Measurements from ENCODE around the gene AMIGO2.

The AMIGO2 gene

DNA sequence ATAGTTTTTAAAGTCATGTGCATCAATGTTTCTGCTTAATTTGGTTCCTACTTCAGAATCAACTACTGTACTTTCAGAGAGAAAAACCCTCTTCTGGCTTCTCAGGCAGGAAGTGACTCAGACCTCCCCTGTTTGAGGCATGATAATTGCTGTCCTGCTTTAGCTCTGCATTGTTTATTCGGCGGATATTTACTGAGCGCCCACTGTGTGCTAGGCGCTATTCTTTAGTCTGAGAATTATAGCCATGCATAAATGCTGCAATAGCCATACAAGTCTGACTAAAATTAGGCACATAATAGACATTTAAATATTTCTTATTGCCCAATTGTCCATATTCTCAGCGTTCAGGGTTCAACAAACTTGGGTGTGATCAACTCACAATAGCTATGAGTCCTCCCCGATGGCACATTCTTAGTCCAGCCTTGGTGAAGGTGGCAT lies 6.1 kb upstream of the AMIGO2 start:
- H4K12ac ChIP-seq (ENCODE audit: low read depth, low read length): no peak overlapping the region
- WGBS (ENCODE audit: extremely low coverage, insufficient coverage, insufficient read length): no CpG with 5 or more reads among the region's 6 CpGs
- no peaks in the 10 kb centered on the region for H3K9me3 ChIP-seq (ENCODE audit: insufficient read depth, low read depth, low read length)
- peak overlapping the region; percentile 98 for H2BK5ac ChIP-seq (ENCODE audit: low read depth, low read length, poor library complexity)
- no peak overlapping the region for H3K4me3 ChIP-seq (ENCODE audit: low read depth, low read length)
- peak; percentile 30 to 71 for DNase-seq
- H3K36me3 ChIP-seq (ENCODE audit: control insufficient read depth in 1 of 2, insufficient read depth in 2 of 2, low read length in 2 of 2): no peaks in the 10 kb centered on the region
- H3K9ac ChIP-seq (ENCODE audit: low read length): no peak overlapping the region
- H2AK5ac ChIP-seq (ENCODE audit: low read length): peak overlapping the region; percentile 91
- H2BK12ac ChIP-seq (ENCODE audit: low read length): peak overlapping the region; percentile 92
- H3K4me1 ChIP-seq (ENCODE audit: control insufficient read depth in 1 of 2, insufficient read depth in 2 of 2, low read length in 2 of 2): peaks cover 15 to 17% of the 10 kb centered on the region in 2 experiments
- no peak overlapping the region for H2AFZ ChIP-seq (ENCODE audit: insufficient read depth, low read length, poor library complexity)
- H4K91ac ChIP-seq (ENCODE audit: low read depth, low read length): peak overlapping the region; percentile 96
- peak overlapping the region; percentile 98 for H2BK120ac ChIP-seq (ENCODE audit: insufficient read depth, low read length, poor library complexity)
- peak overlapping the region; percentile 85 for H4K8ac ChIP-seq (ENCODE audit: low read depth, low read length)
- no peak overlapping the region for H3K14ac ChIP-seq (ENCODE audit: low read length)
- H3K18ac ChIP-seq (ENCODE audit: low read length): no peak overlapping the region
- H3K4ac ChIP-seq (ENCODE audit: low read depth, low read length): peak overlapping the region; percentile 86
- no peaks in the 10 kb centered on the region for H3K79me2 ChIP-seq (ENCODE audit: control insufficient read depth, insufficient read depth, low read length, poor library complexity)
- no peaks in the 10 kb centered on the region for H3K27me3 ChIP-seq (ENCODE audit: insufficient read depth, low read length)
- H3K4me2 ChIP-seq (ENCODE audit: low read length): peak overlapping the region; percentile 7
- H3K27ac ChIP-seq (ENCODE audit: low read depth, low read length): peak overlapping the region; percentile 89
- peaks cover 18% of the 10 kb centered on the region for H3K79me1 ChIP-seq (ENCODE audit: low read length)
- H3K23ac ChIP-seq (ENCODE audit: low read length): no peak overlapping the region

DNA sequence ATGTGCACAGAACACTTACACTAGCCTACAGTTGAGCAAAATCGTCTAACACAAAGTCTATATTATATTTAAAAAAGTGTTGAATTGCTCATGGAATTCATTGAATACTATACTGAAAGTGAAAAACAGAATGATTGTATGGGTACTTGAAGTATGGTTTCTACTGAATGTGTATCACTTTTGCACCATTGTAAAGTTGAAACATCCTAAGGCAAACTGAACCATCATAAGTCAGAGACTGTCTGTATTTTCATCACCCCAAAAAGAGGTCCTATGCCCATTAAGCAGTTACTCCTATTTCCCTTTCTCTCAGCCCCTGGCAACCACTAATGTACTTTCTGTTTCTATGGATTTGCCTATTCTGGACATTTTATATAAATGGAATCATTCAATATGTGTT lies 4.4 kb upstream of the AMIGO2 start:
- Histone ChIP-seq H3K4ac (ENCODE audit: low read depth, low read length) (no peak overlapping the region), H3K79me1 (ENCODE audit: low read length) (peaks cover 28% of the 10 kb centered on the region), H4K91ac (ENCODE audit: low read depth, low read length) (no peak overlapping the region), H3K23ac (ENCODE audit: low read length) (no peak overlapping the region), H3K27ac (ENCODE audit: low read depth, low read length) (peak overlapping the region; percentile 72), H2AFZ (ENCODE audit: insufficient read depth, low read length, poor library complexity) (no peak overlapping the region), H2BK5ac (ENCODE audit: low read depth, low read length, poor library complexity) (no peak overlapping the region), H3K18ac (ENCODE audit: low read length) (no peak overlapping the region), H3K27me3 (ENCODE audit: insufficient read depth, low read length) (no peaks in the 10 kb centered on the region), H4K8ac (ENCODE audit: low read depth, low read length) (no peak overlapping the region), H3K9me3 (ENCODE audit: insufficient read depth, low read depth, low read length) (no peaks in the 10 kb centered on the region), H2BK12ac (ENCODE audit: low read length) (no peak overlapping the region), H3K9ac (ENCODE audit: low read length) (no peak overlapping the region), H3K14ac (ENCODE audit: low read length) (no peak overlapping the region), H3K4me2 (ENCODE audit: low read length) (no peak overlapping the region), H2BK120ac (ENCODE audit: insufficient read depth, low read length, poor library complexity) (no peak overlapping the region), H3K4me3 (ENCODE audit: low read depth, low read length) (no peak overlapping the region), H3K4me1 (ENCODE audit: control insufficient read depth in 1 of 2, insufficient read depth in 2 of 2, low read length in 2 of 2) (peaks cover 15 to 17% of the 10 kb centered on the region in 2 experiments), H2AK5ac (ENCODE audit: low read length) (no peak overlapping the region), H3K36me3 (ENCODE audit: control insufficient read depth in 1 of 2, insufficient read depth in 2 of 2, low read length in 2 of 2) (no peaks in the 10 kb centered on the region), H3K79me2 (ENCODE audit: control insufficient read depth, insufficient read depth, low read length, poor library complexity) (peaks cover 4% of the 10 kb centered on the region), H4K12ac (ENCODE audit: low read depth, low read length) (no peak overlapping the region)
- WGBS (ENCODE audit: extremely low coverage, insufficient coverage, insufficient read length): no CpG with 5 or more reads among the region's 1 CpG
- DNase-seq: no peak

GRCh38 chr12:47082796-47083621 lies 3.2 kb upstream of the AMIGO2 start:
- Histone ChIP-seq H3K36me3 (ENCODE audit: control insufficient read depth in 1 of 2, insufficient read depth in 2 of 2, low read length in 2 of 2) (peaks cover 0 to under 1% of the 10 kb centered on the region in 2 experiments), H4K8ac (ENCODE audit: low read depth, low read length) (peak overlapping the region; percentile 29), H3K9ac (ENCODE audit: low read length) (no peak overlapping the region), H3K9me3 (ENCODE audit: insufficient read depth, low read depth, low read length) (no peaks in the 10 kb centered on the region), H4K91ac (ENCODE audit: low read depth, low read length) (no peak overlapping the region), H2AK5ac (ENCODE audit: low read length) (peak overlapping the region; percentile 35), H2BK12ac (ENCODE audit: low read length) (peak overlapping the region; percentile 91), H3K27ac (ENCODE audit: low read depth, low read length) (no peak overlapping the region), H3K79me1 (ENCODE audit: low read length) (peaks cover 27% of the 10 kb centered on the region), H2AFZ (ENCODE audit: insufficient read depth, low read length, poor library complexity) (no peak overlapping the region), H2BK120ac (ENCODE audit: insufficient read depth, low read length, poor library complexity) (peak overlapping the region; percentile 56), H2BK5ac (ENCODE audit: low read depth, low read length, poor library complexity) (peak overlapping the region; percentile 81), H4K12ac (ENCODE audit: low read depth, low read length) (no peak overlapping the region), H3K14ac (ENCODE audit: low read length) (peak overlapping the region; percentile 42), H3K4ac (ENCODE audit: low read depth, low read length) (peak overlapping the region; percentile 9), H3K4me2 (ENCODE audit: low read length) (no peak overlapping the region), H3K79me2 (ENCODE audit: control insufficient read depth, insufficient read depth, low read length, poor library complexity) (peaks cover 4% of the 10 kb centered on the region), H3K4me3 (ENCODE audit: low read depth, low read length) (no peak overlapping the region), H3K23ac (ENCODE audit: low read length) (no peak overlapping the region), H3K18ac (ENCODE audit: low read length) (no peak overlapping the region), H3K4me1 (ENCODE audit: control insufficient read depth in 1 of 2, insufficient read depth in 2 of 2, low read length in 2 of 2) (peaks cover 12 to 13% of the 10 kb centered on the region in 2 experiments), H3K27me3 (ENCODE audit: insufficient read depth, low read length) (no peaks in the 10 kb centered on the region)
- no CpG with 5 or more reads among the region's 7 CpGs for WGBS (ENCODE audit: extremely low coverage, insufficient coverage, insufficient read length)
- peak; percentile 69 to 97 for DNase-seq

DNA sequence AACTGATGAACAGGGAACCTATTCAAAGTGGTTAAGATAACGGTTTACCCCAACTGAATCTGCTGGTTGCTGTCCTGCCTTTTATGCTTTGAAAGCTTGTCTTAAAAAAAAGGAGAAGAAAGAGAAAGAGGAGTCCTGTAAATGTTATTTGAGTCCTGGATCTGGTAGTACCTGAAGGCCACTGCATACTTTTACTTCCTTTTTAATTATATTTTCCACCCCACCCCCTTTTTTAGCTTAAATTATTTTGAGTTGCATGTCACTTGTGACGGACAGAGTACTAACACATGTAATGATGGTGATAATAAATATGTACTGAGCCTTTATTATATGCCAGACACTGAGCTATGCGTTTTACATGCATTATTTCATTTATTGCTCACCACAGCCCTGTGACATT lies 2.5 kb upstream of the AMIGO2 start:
- no peak overlapping the region for H4K12ac ChIP-seq (ENCODE audit: low read depth, low read length)
- H3K18ac ChIP-seq (ENCODE audit: low read length): no peak overlapping the region
- WGBS (ENCODE audit: extremely low coverage, insufficient coverage, insufficient read length): no CpG with 5 or more reads among the region's 3 CpGs
- H3K79me2 ChIP-seq (ENCODE audit: control insufficient read depth, insufficient read depth, low read length, poor library complexity): peaks cover 4% of the 10 kb centered on the region
- H2AK5ac ChIP-seq (ENCODE audit: low read length): no peak overlapping the region
- no peak overlapping the region for H3K4me3 ChIP-seq (ENCODE audit: low read depth, low read length)
- peaks cover 0 to 6% of the 10 kb centered on the region in 2 experiments for H3K36me3 ChIP-seq (ENCODE audit: control insufficient read depth in 1 of 2, insufficient read depth in 2 of 2, low read length in 2 of 2)
- no peak overlapping the region for H3K14ac ChIP-seq (ENCODE audit: low read length)
- H3K4me2 ChIP-seq (ENCODE audit: low read length): no peak overlapping the region
- peaks cover 28% of the 10 kb centered on the region for H3K79me1 ChIP-seq (ENCODE audit: low read length)
- H4K8ac ChIP-seq (ENCODE audit: low read depth, low read length): no peak overlapping the region
- H3K9ac ChIP-seq (ENCODE audit: low read length): no peak overlapping the region
- peaks cover 12 to 16% of the 10 kb centered on the region in 2 experiments for H3K4me1 ChIP-seq (ENCODE audit: control insufficient read depth in 1 of 2, insufficient read depth in 2 of 2, low read length in 2 of 2)
- no peaks in the 10 kb centered on the region for H3K9me3 ChIP-seq (ENCODE audit: insufficient read depth, low read depth, low read length)
- H3K23ac ChIP-seq (ENCODE audit: low read length): no peak overlapping the region
- no peak overlapping the region for H2BK5ac ChIP-seq (ENCODE audit: low read depth, low read length, poor library complexity)
- no peak overlapping the region for H2AFZ ChIP-seq (ENCODE audit: insufficient read depth, low read length, poor library complexity)
- H4K91ac ChIP-seq (ENCODE audit: low read depth, low read length): no peak overlapping the region
- no peak overlapping the region for H3K4ac ChIP-seq (ENCODE audit: low read depth, low read length)
- no peak overlapping the region for H2BK120ac ChIP-seq (ENCODE audit: insufficient read depth, low read length, poor library complexity)
- no peaks in the 10 kb centered on the region for H3K27me3 ChIP-seq (ENCODE audit: insufficient read depth, low read length)
- no peak overlapping the region for H3K27ac ChIP-seq (ENCODE audit: low read depth, low read length)
- H2BK12ac ChIP-seq (ENCODE audit: low read length): no peak overlapping the region
- no peak for DNase-seq

Data from trophoblast cell (in vitro differentiated cells and primary cell).